ENCODE data around the gene WDR93.

GRCh38 chr15:89654301-89654761 is 36.3 kb upstream of the WDR93 start:
- TF ChIP-seq PATZ1 (CRISPR knock-in tag; IDR thresholded peaks at IDR 0.05; ENCODE audit: borderline replicate concordance) (no peak), ZNF8 (CRISPR knock-in tag; IDR thresholded peaks at IDR 0.05) (no peak), ESRRG (CRISPR knock-in tag; IDR thresholded peaks at IDR 0.05) (no peak), CREB5 (CRISPR knock-in tag; IDR thresholded peaks at IDR 0.05; ENCODE audit: low read depth) (no peak), CSDC2 (CRISPR knock-in tag; IDR thresholded peaks at IDR 0.05) (no peak), CSRNP3 (CRISPR knock-in tag; IDR thresholded peaks at IDR 0.05) (no peak), TOX (CRISPR knock-in tag; IDR thresholded peaks at IDR 0.05; ENCODE audit: borderline replicate concordance) (no peak), ARNTL (CRISPR knock-in tag; IDR thresholded peaks at IDR 0.05; ENCODE audit: borderline replicate concordance, low read depth) (no peak), ZC3H10 (CRISPR knock-in tag; IDR thresholded peaks at IDR 0.05) (no peak)

All from SK-N-SH treated with all-trans-retinoic acid at 6 μM for 48 hours (cell line).